Measurements from ENCODE around the gene TTLL8.

Gene TTLL8

DNA sequence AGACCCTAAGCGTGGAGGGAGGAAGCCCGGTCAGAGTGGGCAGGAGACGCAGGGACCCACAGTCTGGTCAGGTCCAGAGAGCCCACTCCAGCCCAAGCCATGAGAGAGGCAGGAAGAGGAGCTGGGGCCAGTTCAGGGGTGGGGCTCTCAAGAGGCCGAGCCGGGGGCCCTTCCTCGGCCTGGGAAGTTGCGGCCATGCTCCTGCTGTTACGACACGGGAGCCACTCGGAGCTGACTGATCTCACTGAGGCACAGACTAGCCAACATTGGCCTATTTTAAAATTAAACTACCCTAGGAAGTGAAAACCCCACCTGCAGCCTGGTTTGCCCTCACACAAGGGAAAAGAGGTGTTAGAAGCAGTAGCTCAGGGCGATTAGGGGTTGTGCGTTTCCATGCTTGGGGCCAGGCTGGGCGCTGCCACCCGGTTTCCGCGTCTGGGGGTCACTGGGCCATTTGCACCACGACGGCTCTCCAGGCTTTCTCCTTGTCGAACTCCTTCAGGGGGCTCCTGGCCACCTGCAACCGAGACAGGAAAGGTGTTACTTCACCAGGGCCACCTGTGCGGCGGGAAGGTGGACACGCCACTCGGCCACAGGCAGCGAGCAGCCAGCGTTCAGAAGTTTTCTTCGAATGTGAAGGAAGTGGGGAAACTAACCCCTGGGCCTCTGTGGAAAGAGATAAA lies 3.2 kb upstream of the TTLL8 start:
- DNase-seq: no peak

DNA sequence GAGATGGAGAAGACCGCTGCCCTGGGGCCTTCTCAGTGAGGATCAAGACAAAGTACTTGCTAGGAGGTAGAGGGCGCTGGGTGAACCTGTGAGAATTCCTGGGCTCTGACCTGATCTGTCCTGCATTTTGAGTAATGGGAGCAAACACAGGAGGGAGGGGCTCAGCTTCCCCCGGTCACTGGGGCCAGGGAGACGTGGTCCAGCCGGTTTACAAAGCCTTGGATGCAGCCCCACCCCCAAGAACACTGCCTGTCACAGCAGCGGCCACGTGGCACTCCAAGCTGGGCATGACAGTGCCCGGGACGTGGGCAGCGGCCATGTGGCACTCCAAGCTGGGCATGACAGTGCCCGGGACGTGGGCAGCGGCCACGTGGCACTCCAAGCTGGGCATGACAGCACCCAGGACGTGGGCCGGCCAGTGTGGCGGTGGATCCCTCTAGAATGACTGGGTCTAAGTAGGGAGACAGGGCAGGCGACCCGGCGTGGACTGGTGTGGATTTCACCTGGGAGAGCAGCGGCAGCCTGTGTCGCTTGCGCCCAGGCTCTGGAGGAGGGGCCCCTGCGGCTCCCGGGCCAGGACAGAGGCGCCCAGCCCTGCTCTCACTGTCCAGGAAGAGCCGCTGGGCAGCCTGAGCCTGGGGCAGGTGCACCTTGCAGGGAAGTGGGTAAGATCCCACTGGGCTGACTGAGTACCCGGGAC lies 2.5 kb upstream of the TTLL8 start:
- DNase-seq: no peak

DNA sequence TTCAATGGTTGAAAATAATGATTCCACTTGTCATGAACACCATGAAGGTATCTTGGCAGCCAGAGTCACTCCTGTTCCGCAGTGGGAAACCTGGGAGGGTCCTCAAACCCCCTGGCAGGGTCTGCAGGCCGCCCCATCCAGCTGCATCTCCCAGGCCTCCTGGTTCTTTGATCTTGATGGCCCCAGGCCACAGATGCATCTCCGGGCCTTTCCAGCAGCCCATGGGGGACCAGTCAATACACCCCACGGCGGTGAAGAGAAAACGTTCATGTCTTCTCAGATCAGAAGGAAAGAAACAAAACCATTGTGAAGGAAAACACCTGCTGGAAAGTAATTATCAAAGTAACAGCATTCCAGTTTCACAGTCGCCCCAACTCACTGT lies 1.8 kb upstream of the TTLL8 start:
- no peak for DNase-seq

DNA sequence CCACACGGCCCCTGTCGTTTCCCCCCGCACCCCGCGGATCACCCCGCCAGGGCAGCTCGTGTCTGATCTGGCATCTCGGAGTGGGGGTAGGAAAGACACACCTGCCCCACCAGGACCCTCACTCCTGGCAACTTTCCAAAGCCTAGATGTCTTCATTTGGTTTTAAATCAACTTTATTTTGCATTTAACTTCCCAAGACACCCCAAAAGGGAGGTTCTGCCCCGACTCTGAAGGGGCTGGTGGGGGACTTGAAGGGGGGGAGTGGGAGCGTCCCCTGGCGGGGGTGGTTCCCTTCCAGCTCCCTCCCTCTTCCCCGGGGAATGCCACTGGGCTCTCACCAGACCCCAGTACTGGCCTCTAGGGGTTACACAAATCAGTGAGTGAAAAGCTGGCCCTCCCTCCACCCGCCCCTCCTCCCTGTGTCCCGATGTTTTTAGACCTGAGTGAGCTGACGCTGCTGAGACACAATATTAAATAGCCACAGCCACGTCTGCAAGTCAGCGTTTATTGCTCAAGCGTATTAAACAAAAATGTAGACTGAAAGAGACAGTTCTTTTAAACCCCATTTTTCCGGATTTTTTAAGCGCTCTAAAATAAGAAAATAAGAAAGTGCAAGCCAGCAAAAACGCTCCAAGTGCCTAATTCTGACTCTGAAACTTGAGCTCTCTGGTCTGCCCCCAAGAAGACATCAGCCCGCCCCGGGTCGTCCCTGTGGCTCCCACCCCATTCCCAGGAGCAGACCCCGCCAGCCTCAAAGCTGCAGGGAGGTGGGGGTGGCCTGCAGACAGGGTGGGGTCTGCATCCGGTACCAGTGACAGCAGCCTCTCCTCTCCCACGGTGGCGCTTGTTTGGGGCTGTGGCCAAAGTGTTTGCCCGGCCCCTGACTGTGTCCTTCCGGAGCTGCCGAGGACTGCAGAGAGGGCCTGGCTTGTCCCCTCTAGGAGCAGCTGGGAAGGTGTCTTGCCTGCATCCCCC lies 1.1 kb upstream of the TTLL8 start:
- no peak for DNase-seq

DNA sequence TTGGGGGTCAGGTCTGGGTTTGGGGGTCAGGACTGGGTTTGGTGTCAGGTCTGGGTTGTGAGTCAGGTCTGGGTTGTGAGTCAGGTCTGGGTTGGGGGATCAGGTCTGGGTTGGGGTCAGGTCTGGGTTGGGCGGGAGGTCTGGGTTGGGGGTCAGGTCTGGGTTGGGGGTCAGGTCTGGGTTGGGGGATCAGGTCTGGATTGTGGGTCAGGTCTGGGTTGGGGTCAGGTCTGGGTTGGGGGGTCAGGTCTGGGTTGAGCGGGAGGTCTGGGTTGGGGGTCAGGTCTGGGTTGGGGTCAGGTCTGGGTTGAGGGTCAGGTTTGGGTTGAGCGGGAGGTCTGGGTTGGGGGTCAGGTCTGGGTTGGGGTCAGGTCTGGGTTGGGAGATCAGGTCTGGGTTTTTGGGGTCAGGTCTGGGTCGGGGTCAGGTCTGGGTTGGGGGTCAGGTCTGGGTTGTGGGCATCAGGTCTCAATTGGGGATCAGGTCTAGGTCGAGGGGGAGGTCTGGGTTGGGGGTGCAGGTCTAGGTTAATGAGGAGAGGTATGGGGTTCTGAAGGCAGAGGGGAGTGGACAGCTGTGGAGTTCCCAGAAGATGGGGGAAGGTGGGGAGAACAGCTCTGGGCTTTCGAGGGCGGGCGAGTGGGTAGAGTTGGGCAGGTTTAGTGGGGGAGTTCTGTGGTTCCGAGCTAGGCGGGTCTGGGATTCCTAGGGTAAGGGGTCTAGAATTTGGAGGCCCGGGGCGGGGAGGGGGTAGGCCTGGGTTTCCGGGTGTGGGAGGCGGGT lies 629 bp downstream of the TTLL8 start:
- DNase-seq: no peak

DNA sequence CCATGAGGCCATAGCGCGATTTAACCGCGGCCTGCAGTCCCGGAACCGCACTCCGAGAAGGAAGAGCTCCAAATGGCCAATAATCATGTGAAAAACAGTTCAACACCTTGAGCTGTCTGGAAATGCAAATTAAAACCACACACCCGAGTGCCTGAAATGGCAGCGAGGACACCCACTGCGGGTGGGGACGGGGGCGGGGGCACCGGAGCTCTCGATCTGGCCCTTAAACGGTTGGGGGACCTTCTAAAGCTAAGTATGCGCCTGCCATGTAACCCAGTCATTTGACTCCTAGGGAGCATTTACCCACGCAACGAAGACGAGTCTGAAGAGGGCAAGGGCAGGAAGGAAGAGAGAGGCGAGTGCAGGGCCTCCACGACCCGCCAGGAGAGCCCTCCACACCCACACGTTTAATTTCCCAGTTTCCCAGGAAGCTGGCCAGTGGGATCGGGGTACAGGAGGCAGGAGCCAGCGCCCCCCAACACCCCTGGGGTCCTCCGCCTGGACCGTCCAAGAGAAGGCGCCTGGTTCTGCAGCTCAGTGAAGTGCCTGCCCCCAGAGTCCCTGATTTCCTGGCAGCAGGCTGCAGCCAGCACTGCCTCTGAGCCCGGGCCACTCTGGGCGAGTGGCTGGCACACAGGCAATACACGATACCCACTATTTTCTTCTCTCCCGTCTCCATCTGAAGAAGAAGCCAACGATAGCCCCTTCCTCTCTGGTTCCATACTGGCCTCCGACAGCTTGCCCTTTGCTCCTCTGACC lies 1.7 kb downstream of the TTLL8 start:
- no peak for DNase-seq

DNA sequence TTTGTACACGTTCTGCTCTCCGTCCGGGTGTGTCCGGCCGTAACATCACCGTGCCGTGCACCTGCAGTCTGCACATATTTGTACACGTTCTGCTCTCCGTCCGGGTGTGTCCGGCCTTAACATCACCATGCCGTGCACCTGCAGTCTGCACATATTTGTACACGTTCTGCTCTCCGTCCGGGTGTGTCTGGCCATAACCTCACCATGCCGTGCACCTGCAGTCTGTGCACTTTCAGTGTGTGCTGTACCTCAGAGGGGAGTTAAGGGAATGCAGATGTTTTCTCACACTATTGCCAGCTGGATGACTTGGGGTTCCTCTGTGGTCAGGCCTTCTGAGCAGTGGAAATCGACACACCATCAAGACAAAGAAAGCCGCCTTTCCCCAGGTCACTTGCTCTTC lies 4.2 kb downstream of the TTLL8 start:
- DNase-seq: no peak

DNA sequence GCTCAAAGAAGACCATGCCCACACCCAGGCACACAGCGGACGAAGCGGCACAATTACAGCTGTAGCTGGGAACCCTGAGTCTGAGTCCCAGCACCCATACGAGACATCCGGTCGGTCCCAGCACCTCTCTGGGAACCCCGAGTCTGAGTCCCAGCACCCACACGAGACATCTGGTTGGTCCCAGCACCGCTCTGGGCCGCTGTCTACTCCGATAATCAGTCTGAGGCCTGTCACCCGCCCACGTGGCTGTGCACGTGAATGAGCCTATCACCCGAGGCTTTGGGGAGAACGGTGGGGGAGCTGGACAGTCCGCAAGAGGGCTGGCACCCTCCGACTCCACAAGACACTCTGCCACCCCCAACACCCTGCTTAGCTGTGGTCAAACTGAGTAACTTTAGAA lies 6.2 kb downstream of the TTLL8 start:
- DNase-seq: no peak

DNA sequence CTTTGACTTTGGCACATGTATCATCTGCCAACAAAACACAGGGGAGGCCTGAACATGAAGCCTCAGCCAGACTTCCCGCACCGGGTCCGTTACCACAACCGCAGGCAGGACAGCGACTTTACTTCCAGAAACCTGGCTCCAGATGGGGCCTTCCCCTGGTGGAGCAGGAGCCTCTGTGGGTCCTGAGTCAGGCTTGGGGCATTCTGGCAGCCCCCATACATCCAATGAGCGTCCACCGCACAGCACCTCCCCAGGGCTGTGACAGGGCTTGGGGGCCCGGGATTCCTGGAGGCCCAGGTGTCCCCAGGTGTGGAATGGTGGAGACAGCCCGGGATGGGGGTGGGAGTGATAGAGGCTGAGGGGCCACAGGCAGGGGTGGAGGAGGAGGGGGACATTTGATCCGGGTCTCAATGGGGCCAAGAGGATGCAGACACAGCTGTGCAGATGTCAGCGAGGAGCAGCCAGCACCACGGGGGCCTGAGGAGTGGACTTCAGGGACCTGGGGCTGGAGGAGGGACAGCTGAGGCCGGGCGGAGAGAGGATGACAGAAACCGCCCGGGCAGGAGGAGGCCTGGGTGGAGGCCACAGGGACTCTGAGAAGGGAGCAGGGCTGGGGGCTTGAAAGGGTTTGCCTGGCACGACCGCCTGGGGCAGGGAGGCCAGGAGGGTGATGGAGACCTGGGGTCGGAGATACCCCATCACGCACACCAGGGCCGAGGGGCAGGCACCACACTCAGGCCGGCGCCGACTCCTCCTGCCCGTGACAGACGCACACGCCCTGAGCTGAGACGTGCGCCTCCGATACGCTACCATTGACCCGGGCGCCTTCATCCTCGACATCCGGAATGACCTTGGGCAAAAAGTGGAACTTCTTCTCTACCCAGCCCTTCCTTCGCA lies 8.6 kb downstream of the TTLL8 start:
- no peak for DNase-seq

DNA sequence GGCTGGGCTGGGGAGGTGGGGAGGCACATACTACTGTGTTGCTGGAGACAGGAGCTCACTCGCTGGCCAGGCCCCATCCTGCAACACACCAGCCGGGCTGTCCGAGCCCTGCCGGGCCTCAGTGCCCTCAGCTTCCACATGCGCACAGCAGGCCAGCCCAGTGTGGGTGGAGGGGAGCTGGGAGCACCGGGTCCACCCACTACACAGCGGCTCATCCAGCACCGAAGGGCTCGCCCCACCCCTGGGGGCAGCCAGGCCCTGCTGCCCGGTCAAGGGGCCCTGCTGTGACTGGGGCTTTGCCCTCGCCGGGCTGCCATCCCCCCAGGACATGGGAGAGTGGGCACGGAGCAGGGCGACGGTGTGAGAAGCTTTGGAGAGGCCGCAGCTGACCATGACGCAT lies 9.3 kb downstream of the TTLL8 start:
- no peak for DNase-seq

DNA sequence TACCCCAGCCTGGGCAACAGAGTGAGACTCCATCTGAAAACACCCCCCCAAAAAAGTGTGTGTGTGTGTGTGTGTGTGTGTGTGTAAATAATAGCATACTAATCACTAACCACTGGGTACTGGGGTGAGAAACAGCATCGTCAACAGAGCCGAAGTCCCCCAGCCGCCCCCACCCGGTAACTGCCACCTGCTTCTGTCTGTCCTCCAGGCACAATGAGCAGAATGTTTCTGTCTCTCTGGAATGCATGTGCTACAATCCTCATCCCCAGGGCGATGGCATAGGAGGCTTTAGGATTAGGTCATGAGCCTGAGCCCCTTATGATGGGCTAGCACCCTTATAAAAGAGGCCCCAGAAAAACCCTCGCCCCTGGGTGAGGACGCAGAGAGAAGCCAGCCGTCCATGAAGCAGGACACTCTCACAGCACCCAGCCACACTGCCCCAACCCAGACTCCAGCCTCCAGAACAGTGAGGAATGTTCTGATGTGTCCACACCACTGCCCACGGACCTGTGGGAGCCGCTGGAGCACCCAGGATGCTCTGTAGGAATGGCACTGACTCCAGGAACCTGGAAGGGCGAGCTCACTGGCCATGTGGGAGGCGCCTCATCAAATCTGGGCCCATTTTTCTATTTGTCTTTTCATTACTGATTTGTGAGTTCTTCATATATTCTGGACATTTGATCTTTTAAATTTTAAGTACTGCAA lies 9.9 kb downstream of the TTLL8 start:
- no peak for DNase-seq

DNA sequence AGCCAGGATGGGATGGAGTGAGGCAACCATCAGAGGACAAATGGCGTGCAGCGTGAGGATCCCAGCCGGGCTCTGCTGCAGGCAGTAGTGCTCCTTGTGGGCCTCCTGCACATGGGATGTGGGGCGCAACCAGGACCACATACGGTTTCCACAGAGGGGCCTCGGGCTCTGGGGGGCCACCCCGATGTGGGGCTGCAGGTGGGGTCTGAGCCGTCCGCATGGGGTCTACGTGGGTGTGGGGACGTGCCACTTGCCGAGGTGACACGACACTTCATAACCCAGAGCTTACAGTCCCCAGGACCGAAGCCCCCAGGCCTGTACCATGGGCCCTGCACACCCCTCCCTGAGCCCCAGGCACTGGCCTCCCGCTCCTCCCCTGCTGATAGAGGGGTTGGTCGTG lies 10.8 kb downstream of the TTLL8 start:
- DNase-seq: no peak

DNA sequence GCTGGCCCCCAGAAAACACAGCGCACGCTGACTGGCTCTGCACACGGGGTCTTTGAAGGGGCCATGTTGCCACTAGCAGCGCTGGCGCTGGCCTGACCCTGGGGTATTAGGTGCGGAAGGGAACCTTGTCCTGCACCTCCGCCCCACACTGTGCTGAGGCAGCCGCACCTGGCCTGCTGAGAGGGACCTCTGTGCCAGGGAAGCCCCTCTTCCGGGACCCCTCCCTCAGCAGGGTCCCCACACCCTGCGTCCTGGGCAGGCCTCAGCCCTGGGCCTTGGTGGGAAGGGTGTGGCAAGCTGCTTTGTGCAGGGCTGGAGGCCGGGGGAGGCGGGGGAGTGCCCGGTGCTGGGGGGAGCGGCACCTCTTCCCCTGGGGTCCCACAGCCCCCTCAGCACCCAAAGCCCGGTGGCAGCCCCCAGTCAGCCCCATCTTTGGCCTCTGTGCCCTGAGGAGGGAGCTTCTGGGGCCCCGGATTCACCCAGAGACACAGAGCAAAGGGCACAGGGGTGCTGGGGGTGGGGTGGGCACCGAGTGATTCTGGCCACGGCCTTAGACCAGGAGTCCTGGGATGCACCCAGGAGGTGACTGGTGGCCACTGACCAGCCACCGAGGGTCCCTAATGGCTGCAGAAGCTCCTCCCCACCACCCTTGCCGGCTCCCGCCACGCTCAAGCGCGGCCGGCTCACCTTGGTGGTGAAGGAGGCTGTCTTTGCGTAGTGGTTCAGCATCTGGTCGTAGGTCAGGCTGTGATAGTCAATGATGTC lies 11.4 kb downstream of the TTLL8 start:
- no peak for DNase-seq

DNA sequence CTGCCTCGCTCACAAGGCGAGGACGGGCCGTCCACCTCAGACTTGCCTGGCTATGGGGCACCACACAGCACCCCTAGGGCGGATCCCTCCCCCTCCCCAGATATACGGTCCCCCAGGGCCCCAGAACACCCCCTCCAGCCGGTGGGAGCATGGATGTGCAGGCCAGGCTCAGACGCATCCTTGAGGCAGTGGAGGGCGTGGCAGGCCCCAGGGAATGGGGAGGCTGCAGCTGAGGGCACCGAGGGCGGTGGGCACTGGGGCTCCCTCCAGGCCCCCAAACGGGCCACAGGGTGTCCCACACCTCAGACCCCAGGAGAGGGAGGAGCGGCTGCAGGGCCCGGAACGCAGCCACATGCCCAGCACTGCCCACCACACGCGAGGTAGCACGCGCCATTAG lies 12.1 kb downstream of the TTLL8 start:
- DNase-seq: no peak

DNA sequence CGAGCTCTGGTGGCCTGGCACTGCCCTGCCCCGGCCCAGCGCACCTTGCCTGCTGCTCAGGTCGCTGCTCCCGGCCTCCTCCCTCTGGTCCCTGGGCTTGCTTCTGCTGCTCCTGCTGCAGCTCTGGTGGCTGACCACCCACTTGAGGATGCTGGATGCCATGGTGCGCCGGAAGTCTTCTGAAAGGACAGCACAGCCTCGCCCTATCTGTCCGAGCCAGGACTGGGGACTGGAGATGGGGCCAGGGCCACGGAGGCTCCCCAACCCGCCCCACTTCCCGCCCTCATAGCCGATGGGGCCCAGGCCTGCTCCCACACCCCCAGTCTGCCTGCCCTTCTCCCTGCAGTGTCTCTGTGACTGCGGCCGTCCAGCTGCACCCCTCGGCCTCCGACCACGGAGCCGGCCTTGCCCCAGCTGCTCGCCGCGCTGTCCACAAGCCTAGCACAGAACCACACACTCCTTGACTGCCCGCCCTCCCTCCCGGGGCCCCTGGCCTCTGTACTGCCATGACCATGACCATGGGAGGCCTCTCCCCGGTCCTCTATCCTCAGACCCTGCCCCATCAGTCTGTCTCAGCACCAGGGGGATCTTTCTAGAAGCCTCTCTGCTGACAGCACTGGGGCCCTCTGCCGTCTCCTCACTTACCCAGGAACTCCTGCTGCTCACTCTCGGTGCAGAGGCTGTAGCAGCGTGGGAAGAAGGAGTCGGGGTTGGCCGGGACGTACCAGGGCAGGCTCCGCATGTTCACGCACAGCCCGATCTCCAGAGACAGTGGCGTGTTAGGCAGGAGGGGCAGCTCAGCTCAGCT lies 12.7 kb downstream of the TTLL8 start:
- no peak for DNase-seq

DNA sequence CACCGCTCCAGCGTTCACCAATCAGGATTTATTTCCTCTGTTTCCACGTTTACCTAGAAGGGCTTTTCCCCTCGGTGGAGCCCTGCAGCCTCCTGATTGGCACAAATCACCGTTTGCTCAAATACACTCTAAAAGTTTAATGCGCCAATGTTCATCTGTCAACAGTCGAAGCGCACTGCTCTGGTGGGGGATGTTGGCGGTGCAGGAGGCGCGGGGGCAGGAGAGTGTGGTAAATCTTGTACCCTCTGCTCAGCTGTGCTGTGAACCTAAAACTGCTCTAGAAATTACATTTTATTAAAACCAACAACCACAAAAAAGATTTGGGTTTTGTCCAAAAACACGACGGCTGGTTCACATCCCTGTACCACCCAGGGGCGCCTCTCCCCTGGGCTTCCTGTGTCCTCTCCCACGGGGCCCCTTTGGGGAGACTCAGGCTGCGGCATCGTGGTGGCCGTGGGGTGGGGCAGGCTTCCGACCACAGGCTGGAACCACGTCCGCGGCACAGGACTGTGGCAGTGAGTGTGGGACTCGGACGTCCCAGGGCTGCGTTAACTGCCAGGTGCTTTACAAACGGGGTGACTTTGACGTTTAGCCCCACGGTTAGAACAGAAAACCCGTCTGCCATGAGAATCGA lies 13.5 kb downstream of the TTLL8 start:
- DNase-seq: no peak

DNA sequence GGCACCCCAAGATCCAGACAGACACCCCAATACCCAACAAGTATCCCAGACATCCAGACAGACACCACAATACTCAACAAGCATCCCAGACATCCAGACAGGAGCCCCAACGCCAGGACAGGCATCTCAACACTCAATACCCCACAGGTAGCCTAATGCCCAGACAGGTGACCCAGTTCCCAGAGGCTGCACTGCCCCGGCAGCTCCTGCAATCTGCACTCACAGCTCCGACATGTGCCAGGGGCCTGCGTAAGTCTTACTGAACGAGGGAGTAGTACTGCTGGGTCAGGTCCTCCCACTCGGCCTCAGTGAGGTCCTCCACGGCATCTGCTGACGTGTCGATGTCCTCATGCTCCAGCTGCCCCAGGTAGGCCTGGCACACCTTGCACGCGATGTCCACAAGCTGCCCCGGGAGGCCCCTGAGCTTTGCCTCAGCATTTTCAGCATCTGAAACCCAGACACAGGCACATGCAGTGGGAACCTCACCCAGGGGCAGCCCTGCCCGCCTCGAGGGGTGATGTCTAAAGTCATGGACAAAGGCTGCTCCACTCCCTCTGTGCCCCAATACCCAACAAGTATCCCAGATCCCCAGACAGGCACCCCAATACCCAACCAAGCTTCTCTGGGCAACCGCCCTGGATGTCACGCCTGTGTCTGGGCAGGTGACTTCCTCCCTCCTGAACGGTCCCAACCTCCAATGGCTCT lies 16.6 kb downstream of the TTLL8 start:
- no peak for DNase-seq

DNA sequence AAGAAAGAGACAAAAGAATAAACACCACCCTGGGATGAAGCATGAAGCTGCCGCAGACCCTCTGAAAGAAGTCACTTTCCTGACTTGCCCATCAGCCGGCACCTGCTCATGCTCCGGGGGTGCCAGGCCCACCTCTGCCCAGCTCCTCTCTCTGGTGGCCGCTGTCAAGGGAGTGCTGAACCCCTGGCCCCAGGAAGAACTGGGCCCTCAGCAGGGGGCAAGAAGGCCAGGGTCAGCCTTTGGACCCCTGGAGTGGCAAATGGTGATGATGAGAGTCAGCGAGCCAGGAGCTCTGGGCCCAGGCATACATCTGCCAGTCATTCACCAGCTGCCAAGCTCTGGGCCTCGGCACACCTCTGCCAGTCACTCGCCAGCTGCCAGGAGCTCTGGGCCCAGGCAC lies 17.4 kb downstream of the TTLL8 start:
- no peak for DNase-seq

Data from bone marrow (tissue), 2 donors.